Pons (tissue), 1 donor: ENCODE results near the gene GUCA2A.
"Not testable (repeated sequence)": the region's sequence is repeated elsewhere in the genome, so short reads cannot be mapped to it uniquely, and the experiment has no call there.

Source experiments
- DNase-seq: peaks from one replicate; pipeline ENCODE4 v3.0.0-alpha.2; 2016; ENCODE audit warnings: low spot score

GUCA2A gene, protein sequence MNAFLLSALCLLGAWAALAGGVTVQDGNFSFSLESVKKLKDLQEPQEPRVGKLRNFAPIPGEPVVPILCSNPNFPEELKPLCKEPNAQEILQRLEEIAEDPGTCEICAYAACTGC

DNA sequence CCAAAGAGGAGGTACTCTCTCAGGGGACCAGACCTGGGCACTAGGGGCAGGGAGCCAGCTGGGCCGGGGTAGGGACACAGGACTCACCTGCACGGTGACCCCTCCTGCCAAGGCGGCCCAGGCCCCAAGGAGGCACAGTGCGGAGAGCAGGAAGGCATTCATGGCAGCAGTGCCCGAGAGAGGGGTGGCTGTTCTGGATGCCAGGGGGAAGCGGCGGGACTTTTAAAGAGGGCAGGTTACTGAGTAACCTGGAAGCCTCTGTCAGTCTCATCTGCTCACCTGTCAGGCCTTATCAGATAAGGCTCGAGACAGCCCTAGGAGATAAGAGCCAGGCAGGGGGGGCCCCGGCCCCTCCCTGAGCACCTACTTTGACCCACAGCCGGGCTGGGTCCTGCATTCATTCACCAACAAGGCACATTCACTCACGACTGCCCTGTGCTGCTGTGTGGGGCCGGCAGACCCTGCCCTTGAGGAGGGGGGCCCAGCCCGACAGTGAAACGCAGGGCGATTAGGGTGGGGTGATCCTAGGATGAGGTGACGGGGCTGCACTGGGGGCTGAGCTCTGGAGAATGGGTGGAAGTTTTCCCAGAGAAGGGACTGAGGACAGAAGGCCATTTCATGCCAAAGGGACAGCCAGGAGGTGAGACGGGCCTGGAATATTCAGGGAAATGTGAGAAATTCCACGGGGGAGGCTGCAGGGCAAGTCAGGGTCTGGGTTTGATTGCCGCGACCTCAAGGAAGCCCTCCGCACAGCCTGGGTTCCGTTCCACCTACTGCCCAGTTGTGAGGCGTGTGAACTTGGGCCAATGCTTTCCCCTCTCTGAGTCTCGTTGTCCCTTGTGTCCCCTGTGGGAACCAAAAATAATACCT, at the start of gene GUCA2A:
Gene GUCA2A (minus strand): TSS at position 195 of the 870 bp plus-strand sequence. CDS start 33 bp downstream, at position 162.
- DNase-seq, result no peak

DNA sequence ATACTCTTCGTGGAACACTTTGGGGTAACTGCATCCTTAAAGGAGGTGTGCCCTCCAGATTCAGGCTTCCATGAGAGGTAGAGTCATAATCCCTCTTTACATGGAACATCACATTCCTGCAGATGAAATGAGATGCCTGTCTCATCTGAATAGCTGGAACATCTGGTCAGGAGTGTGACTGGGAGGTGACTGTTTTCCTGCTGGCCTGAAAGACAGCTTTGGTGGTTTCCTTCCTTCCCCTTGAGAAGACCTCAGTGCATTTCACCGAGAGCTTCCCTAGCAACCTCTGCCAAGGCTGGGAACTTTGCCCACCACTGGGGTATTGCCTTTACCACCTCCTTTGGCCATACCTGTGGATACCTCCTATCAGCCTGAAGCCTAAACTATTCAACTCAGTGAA, 46.7 kb upstream of the GUCA2A start:
- no peak for DNase-seq

DNA sequence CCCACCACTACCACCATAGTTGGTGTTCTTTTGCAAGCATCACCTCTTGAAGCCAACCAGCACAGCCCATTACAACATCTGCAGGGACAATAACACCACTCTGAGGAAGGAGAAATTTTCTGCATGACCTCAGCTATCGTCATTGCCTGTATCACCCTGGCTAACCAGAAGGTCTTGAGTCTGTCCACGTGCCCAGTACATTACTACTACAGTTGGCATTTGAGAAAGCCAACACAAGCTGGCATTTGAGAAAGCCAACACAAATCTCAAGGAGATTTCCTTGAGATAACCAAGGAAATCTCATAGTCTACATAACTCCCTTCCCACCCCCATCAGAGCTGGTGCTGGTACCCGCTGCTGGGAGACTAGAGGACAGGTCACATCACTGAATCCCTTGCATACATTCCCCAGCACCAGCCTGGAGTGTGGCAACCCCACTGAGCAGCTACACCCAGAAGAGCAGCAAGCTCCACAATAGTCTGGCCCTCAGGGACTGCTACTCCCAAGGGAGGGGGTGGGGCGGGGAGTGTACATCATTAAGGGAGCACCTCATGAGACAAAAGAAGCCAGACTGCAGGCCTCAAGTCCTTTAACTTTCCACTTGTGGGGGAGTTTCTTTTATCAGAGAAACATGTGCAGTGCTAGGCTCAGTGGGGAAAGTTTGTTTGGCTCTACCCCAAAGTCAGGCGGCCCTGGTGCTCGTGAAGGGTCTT, 46.0 kb upstream of the GUCA2A start:
- DNase-seq, result no peak

DNA sequence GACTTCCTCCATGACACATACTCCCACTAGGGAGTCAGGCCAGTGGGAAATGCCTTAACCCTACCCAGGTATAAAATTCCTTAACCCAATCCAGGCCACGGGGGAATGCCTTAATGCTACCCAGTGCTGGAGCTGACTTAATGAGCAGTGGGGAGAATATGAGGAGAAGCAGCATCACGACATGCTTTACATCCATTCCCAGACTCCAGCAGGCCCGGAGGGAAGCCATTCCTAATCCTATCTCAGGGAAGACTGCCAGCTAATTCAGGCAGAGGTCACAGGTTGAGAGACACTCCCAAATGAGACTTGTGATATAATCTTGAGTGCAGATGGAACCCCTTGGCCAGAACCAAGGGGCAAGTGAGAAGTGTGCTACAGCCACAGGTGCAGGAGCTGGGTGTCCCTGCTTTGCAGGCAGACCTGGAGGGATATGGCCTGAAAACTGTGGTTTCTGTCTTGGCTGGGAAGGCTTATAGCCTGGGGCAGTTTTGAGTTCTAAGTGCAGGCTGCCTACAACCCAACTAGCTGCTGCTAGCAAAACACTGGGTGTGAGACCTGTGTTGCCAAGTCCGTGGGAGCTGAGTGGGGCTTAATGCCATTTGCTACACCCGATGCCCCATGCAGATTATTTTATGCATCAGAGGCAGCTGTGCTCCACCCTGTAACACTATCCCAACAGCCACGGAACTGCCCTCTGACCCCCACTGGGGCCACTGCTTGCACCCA, 45.1 kb upstream of the GUCA2A start:
- DNase-seq, result no peak

DNA sequence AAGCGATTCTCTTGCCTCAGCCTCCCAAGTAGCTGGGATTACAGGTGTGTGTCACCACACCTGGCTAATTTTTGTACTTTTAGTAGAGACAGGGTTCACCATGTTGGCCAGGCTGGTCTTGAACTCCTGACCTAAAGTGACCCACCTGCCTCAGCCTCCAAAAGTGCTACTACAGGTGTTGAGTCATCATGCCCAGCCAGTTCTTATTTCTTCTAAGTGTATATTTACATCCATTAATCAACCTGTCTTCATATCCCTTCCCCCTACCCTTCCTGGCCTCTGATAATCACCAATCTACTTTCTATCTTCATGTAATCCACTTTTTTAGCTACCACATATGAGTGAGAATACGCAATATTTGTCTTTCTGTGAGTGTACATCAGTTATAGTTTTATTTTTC, 42.4 kb upstream of the GUCA2A start:
- DNase-seq, result not testable (repeated sequence)

DNA sequence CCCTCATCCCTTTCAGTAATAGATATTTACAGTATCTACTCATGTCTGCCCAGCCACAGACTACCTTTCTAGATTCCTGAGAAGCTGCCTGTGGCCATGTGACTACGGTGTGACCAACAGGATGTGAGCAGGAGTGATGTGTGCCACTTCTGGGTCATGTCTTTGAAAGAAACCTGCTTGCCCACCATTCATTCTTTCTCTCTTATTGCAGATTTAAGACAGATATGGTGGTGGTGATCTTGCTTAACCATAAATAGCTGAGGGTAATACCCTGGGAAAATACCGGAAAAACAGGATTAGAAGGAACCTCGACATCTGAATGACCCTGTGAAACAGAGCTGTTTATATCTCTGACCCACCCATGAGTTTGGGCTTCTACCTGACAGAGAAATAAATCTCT, 41.6 kb upstream of the GUCA2A start:
- no peak for DNase-seq

DNA sequence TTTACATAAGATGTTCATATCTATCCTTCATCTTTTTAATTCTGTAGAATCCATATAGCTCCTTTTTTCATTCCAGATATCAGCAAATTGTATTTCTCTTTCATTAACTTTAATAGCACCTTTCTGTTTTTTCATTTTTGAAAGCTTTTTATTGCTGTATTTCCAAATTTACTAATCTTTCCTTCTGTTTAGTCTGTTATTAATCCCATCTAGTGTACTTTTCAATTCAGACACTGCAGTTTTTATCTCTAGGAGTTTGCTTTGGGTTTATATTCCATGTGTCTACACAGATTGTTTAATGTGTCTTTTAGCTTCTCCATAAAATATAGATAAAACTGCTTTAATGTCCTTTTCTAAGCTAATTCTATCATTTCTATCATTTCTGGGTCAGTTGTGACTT, 37.4 kb upstream of the GUCA2A start:
- DNase-seq, result no peak

DNA sequence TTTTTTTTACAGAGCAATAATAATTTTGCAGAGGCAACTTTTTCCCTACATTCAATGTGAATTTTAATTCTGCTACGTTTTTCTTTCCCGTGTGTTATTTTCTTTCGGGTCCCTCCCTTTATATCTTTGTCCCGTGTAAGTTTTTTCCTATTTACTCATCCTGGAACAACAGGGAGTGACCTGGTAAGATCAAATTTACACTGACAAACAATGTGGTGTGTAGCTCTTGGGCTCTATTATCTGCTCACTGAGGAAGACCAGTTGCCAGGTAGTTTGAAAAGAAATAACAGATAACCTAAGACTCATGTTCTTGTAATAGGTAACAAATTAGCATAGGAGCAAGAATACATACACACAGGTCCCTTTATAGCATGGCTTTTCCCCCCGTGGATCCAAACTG, 33.7 kb upstream of the GUCA2A start:
- no peak for DNase-seq

DNA sequence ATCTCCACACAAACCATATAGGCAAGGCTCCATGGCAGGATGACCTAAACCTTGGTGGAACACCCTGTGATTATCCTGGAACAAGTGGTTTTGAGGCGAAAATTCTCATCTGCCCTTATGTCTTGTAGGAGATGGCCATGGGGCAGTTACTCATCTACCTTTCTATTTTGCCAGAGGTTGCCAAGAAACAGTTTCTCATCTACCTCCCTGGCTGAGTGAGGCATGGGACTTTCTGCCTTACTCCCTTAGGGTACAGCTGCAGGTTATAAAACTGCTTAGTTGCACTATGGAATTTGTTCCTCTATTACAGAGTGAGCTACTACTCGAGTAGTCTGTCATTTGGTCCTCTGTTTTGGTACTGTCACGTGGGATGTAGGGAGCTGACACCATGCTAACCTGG, 31.3 kb upstream of the GUCA2A start:
- no peak for DNase-seq

DNA sequence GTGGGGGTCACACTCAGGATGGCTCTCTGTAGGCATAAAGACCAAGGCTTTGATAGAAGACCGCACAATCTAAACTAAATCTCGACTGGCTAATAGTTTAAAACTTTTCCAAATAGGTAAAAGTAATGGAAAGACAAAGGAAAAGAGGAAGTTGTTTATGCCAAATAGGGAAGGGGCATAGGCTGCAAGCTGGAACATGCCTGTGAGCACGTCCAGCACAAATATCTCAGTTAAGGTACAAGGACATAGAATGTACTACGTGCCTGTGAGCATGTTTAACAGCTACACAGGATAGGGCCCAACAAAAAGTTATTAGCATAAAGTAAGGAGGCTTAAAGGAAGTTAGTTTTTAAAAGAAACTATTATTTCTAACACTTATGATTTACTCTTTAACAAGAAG, 27.6 kb upstream of the GUCA2A start:
- no peak for DNase-seq

DNA sequence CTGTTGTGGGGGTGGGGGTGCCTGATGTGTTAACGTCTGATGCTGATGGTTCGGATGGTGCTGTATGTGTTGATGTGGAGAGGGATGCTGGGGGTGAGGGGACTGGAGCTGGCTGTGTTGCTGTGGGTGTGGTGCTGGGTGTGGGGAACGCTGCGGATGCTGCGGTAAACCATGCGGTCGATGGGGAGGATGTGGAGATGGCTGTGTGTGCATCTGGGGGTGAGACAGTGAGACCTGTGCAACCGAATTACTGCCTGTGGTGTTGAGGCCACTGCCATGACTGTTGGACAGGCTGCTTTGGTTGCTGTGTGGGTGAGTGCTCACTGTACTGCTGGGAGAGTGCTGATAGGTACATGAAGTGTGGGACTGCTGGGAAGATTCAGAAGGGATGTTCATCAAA, 26.8 kb upstream of the GUCA2A start:
- no peak for DNase-seq

DNA sequence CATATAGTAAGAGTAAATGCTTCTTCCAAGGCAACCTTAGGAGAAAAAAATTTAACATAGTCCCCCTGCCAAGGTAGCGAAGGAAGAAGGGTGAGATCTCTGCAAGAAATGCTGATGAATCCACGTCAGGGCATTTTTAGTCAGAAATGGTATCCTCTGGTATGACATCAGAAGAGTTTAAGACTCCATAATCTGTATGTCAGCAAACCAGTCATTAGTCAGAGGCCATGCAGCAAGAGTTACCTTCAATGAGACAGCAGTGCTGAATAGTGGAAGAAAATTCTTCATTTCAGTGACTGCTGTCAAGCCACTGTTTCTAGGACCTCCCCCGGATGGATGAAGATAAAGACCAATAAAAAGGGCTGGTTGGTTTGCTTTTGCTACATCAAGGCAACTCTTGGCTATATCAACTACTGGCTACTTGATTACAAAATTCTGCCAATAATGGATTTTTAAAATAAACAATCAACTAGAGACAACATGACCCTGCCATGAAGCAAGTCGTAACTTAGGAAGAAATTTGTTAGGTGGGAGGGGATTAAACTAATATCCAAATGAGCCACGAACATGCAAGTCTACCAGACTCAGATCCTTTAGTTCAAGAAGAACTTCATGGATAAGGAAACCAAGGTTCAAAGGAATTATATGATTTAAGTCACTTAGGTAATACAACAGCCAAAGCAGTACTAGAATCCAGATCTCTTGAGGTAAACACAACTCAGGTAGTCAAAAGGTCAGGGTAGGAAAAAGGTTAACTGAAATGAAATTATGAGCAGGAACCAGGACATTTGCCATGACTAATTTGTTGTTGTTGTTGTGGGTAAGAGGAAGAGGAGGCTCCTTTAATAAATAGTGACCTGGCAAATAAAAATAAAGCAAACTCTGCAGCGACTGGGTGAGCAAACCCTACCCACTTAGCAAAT, 25.6 kb upstream of the GUCA2A start:
- DNase-seq, result no peak

DNA sequence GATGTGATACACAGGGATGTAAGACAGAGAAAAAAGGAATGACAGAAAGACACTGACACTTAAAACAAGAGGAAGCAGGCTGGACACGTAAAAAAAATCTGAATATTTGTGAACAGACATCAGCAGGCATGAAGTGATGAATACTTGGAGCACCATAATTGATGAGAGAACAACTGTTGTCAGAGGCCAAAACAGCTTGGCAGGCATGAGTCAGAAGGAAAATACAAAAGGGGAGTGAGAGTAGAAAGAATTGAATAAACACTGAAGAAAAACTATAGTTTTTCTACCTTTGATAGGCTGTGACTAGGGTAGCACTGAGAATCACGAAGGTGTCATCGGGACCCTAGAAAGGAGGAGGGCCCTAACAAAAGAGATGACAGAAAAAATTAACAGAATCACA, 21.6 kb upstream of the GUCA2A start:
- DNase-seq, result no peak

DNA sequence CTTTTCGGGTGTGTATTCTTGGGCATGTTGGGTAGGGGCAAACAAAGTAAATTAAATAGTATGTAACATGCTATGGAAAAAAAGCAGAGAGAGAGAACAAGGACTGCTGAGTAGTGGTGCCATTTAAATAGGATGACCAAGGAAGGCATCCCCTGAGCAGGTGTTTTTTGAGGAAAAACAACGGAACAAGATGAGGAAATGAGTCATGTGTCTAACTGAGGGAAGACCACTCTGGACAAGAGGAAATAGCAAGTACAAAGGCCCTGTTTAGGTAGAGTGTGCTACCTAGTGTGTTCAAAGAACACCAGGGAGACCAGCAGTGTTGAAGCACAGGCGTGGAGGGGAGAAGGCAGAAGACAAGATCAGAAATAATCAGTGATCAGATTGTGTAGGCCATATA, 20.1 kb upstream of the GUCA2A start:
- no peak for DNase-seq

DNA sequence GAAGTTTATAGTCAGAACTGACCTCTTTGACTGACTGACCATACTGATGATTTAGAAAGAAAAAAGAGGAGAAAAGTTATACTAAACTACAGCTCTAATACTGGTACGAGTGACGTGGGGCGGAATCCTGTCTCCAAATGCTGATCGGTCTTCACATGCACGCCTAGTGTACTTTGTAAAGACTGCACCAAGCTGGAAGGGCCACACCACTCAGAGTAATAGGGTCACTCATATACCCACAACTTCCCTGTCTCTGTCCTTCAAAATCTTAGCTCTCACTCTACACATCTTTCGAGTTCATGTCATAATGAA, 19.4 kb upstream of the GUCA2A start:
- DNase-seq, result no peak

DNA sequence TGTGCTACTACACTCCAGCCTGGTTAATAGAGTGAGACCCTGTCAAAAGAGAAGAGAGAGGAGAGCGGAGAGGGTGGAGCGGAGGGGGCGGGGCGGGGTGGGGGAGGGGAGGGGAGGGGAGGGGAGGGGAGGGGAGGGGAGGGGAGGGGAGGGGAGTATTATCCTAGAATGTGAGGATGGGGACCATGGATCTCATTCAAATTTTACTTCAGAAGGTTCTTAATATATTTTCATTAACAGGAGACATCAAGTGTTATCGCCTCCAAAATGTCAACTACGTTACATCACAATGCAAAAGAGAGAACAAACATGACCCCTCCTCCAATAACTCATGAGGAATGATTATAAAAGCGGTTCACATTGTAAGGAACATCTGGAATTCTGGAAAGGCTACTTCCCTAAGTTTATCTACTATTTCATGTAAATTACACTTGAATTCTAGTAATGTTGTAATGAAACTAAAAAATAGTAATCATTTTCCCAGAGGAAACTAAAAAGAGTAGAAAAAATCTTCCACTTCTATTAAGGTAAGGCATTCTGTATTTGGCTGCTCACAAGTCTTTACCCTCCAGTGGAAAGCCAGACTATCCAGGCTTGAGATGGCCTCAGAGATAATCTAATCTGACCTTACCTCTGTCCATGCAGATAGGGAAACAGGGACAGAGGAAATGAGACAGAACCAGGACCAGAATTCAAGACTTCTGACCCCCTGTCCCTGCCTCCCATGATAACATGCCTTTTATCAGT, 18.8 kb upstream of the GUCA2A start:
- no peak for DNase-seq

DNA sequence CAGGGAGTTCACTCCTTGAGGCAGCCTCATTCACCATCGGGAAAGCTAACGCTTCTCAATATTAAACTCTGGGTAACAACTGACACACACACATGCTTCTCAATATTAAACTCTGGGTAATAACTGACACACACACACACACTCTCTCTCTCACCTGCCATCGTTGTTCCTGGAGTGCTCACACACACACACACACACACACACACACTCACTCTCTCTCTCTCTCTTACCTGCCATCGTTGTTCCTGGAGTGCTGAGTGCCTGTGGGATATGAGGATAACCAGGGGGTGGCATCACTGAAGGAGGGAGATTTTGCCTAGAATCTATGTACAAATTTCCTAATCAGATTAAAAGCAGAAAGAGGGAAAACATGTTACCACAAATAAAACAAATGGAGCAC, 17.1 kb upstream of the GUCA2A start:
- DNase-seq, result no peak

DNA sequence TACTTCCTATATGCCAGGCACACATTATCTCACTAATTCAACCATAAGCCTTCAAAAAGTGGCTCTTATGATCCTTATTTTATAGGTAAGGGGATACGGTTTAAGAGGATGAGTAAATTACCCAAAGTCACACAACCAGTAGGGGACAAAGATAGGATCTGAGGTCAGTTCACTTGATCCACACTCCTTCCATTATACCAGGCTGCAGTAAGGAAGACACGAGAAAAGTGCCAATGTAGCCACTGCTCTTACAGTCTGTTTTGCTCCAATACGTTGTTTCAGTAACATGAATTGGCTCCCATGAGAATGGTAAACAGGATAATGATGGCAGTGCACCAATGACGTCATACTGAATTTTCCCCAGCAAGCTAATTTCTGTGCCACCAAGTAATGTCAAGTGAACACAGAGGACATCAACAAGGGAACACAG, 15.4 kb upstream of the GUCA2A start:
- DNase-seq, result no peak

DNA sequence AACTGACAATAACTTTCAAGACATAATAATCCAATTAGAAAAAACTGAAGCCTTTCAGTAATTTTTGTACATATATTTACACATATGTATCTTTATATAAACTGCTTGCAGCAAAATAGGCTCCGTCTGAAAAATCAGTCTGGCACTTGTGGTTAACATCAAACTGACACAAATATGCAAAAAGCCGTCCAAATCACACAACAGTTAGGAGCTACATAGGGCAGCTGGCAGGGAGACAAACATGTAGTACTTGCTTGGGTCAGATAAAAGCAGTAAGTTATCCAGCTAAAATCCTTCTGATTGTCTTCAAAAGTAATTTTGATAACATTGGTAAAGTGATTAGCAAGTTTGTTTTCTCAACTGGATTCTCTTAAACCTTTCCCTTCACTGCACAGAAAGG, 14.7 kb upstream of the GUCA2A start:
- no peak for DNase-seq

DNA sequence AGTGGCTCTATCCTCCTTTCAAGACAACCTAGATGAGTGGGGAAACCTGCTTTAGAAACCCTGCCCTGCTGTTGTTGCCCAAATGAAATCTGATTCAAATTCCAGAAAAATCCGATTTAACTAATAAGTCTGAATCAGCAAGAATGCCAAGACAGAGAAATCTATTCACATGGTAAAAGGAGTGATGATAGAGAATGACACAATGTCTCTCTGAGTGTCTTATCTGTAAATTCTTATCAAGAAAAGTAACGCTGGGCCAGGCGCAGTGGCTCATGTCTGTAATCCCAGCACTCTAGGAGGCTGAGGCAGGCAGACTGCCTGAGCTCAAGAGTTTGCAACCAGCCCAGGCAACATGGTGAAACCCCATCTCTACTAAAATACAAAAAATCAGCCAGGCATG, 13.7 kb upstream of the GUCA2A start:
- no peak for DNase-seq

DNA sequence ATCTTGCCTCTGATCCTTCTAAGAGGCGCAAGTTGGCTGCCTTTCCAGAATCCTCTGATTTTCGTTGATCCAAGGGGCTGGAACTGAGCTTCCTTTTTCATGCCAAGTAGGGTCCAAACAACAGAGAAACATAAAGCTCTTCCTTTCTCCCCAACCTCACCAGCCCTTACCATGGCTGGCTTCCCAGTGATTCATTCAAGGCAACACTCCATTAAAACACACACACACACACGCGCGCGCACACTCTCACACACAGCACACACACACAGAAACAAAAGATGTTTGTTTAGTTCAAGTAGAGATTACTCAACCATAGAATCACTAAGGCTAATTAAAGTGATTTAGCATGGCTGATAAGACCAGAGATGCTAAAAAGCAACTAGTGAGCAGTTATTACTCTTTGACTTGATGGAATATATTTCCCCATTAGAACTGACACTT, 13.0 kb upstream of the GUCA2A start:
- DNase-seq, result peak; percentile 87
